Measurements from ENCODE around the gene WDR5.

The WDR5 gene

GRCh38 chr9:134205672-134206310 is 69.9 kb downstream of the WDR5 start:
- DNase-seq (ENCODE audit: extremely low read depth, low read depth): no peak
- TF ChIP-seq CTCF (IDR thresholded peaks at IDR 0.05; ENCODE audit: low read depth, low read length): no peak

GRCh38 chr9:134206311-134207300 is 70.7 kb downstream of the WDR5 start:
- no peak for DNase-seq (ENCODE audit: extremely low read depth, low read depth)
- TF ChIP-seq CTCF (IDR thresholded peaks at IDR 0.05; ENCODE audit: low read depth, low read length): no peak

DNA sequence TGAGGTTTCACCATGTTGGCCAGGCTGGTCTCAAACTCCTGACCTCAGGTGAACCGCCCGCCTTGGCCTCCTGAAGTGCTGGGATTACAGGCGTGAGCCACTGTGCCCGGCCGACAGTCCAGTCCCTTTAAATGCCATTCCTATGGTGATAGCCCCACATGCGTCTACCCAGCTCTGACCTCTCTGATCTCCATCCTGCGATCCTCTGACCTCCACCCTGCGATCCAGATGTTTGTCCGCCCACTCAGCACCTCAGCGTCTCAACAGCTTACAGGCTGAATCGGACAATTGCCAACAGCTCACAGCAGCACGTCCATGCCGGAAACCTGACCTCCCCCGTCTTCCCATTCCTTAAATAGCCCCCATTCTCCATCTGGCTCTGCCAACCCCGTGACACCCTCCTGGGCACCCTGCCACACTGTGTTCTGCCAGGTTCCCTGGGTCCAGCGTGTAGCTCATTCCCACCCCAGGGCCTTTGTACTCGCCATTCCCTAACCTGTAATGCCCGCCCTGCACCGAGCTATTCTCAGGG is 72.5 kb downstream of the WDR5 start:
- DNase-seq (ENCODE audit: extremely low read depth, low read depth): no peak
- TF ChIP-seq CTCF (IDR thresholded peaks at IDR 0.05; ENCODE audit: low read depth, low read length): no peak

- no peak for TF ChIP-seq CTCF (IDR thresholded peaks at IDR 0.05; ENCODE audit: low read depth, low read length)
- DNase-seq (ENCODE audit: extremely low read depth, low read depth): no peak
These were observed 73.3 kb downstream of the WDR5 start for GRCh38 chr9:134208981-134209725.
